Nephron (organoid): ENCODE data around the gene IP6K3.
A peak's percentile ranks its signal among the peaks of the same experiment; 100 is the strongest.

Experiments used
- H3K27ac Mint-ChIP-seq, 3 experiments: 2 replicates each; pipeline ENCODE4 v1.8.0; 2020; ENCODE audit warnings: mixed read lengths in 3 of 3, mild to moderate bottlenecking in 2 of 3, moderate library complexity in 1 of 3
- H3K27me3 Mint-ChIP-seq: 2 replicates; pipeline ENCODE4 v1.8.0; 2021; ENCODE audit warnings: low read depth, mild to moderate bottlenecking, moderate library complexity, mixed read lengths
- H3K36me3 Mint-ChIP-seq: 2 replicates; pipeline ENCODE4 v1.8.0; 2020; ENCODE audit warnings: low read depth, mixed read lengths
- H3K4me1 Mint-ChIP-seq: 2 replicates; pipeline ENCODE4 v1.8.0; 2020; ENCODE audit warnings: mixed read lengths
- H3K4me3 Mint-ChIP-seq, 3 experiments: 2 replicates each; pipeline ENCODE4 v1.8.0; 2020; ENCODE audit warnings: mild to moderate bottlenecking in 3 of 3, mixed read lengths in 3 of 3, moderate library complexity in 2 of 3
- H3K9me3 Mint-ChIP-seq: 2 replicates; pipeline ENCODE4 v1.8.0; 2020; ENCODE audit warnings: mixed read lengths
- TF ChIP-seq, protein P1 (sequence below), 3 experiments: fragments of 200-600 bp; sonication (generic); IDR thresholded peaks; one replicate each; pipeline ENCODE4 v1.5.0; 2021; ENCODE audit warnings: antibody characterized with exemption in 3 of 3; ENCODE audit not compliant: unreplicated experiment in 3 of 3

IP6K3 gene

GRCh38 chr6:33702345-33702977 is 44.2 kb downstream of the IP6K3 start:
- no peaks in the 10 kb centered on the region for H3K9me3 Mint-ChIP-seq
- no peak overlapping the region for H3K27ac Mint-ChIP-seq
- no peaks in the 10 kb centered on the region for H3K27me3 Mint-ChIP-seq
- H3K4me1 Mint-ChIP-seq: peaks cover 36% of the 10 kb centered on the region
- no peak overlapping the region for H3K4me3 Mint-ChIP-seq
- TF ChIP-seq, protein P1, sequence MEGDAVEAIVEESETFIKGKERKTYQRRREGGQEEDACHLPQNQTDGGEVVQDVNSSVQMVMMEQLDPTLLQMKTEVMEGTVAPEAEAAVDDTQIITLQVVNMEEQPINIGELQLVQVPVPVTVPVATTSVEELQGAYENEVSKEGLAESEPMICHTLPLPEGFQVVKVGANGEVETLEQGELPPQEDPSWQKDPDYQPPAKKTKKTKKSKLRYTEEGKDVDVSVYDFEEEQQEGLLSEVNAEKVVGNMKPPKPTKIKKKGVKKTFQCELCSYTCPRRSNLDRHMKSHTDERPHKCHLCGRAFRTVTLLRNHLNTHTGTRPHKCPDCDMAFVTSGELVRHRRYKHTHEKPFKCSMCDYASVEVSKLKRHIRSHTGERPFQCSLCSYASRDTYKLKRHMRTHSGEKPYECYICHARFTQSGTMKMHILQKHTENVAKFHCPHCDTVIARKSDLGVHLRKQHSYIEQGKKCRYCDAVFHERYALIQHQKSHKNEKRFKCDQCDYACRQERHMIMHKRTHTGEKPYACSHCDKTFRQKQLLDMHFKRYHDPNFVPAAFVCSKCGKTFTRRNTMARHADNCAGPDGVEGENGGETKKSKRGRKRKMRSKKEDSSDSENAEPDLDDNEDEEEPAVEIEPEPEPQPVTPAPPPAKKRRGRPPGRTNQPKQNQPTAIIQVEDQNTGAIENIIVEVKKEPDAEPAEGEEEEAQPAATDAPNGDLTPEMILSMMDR (IDR thresholded peaks at IDR 0.05; ENCODE audit: unreplicated experiment in 3 of 3): peak; percentile 48 to 65 (median 59)
- H3K36me3 Mint-ChIP-seq: peaks cover 21% of the 10 kb centered on the region

DNA sequence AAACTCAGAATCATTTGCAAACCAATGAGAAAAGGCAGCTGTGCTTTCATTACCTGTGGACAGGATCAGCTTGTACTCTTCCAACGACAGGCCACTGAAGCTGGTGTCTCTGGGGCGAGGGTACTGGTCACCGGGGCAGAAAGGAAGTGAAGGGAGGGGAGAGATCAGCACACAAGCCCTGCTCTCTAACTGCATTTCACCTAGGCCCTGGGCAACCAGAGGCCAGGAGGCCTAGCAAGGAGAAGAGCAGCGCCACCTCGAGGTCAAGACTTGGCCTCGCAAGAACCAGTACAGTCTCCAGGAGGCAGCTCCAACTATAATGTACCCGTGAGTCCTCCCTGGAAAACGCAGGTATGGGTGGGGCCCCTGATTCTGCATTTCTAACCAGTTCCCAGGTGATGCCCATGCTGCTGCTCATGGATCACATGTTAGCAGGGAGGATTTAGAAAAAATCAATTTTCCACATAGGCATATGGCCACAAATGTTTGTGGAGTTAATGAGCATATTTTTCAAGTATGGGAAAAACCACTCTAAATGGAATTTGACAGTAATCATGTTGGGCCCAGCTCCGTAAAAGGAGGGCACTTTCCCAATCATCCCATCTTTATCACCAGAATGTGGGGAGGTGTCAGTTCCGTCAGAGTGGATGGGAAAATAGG is 46.2 kb downstream of the IP6K3 start:
- Mint-ChIP-seq H3K4me3 (no peak overlapping the region), H3K4me1 (peaks cover 44% of the 10 kb centered on the region), H3K9me3 (no peaks in the 10 kb centered on the region), H3K36me3 (peaks cover 26% of the 10 kb centered on the region), H3K27ac (peak overlapping the region in 1 of 3 experiments; percentile 38), H3K27me3 (no peaks in the 10 kb centered on the region)
- TF ChIP-seq, protein P1 (IDR thresholded peaks at IDR 0.05; ENCODE audit: unreplicated experiment in 3 of 3): peak; percentile 61 to 75 (median 70)

- peaks cover 46% of the 10 kb centered on the region for H3K4me1 Mint-ChIP-seq
- no peak overlapping the region for H3K27ac Mint-ChIP-seq
- H3K4me3 Mint-ChIP-seq: no peak overlapping the region
- H3K27me3 Mint-ChIP-seq: no peaks in the 10 kb centered on the region
- peaks cover 26% of the 10 kb centered on the region for H3K36me3 Mint-ChIP-seq
- no peaks in the 10 kb centered on the region for H3K9me3 Mint-ChIP-seq
- TF ChIP-seq, protein P1 (IDR thresholded peaks at IDR 0.05; ENCODE audit: unreplicated experiment in 3 of 3): no peak
These were observed 47.0 kb downstream of the IP6K3 start for GRCh38 chr6:33699739-33700138.

- H3K4me3 Mint-ChIP-seq: no peak overlapping the region
- H3K9me3 Mint-ChIP-seq: no peaks in the 10 kb centered on the region
- H3K27ac Mint-ChIP-seq: no peak overlapping the region
- H3K4me1 Mint-ChIP-seq: peaks cover 52% of the 10 kb centered on the region
- H3K27me3 Mint-ChIP-seq: no peaks in the 10 kb centered on the region
- TF ChIP-seq, protein P1 (IDR thresholded peaks at IDR 0.05; ENCODE audit: unreplicated experiment in 3 of 3): no peak
- peaks cover 23% of the 10 kb centered on the region for H3K36me3 Mint-ChIP-seq
These were observed 47.6 kb downstream of the IP6K3 start for GRCh38 chr6:33699131-33699530.

GRCh38 chr6:33698494-33698893 is 48.2 kb downstream of the IP6K3 start:
- peaks cover 2% of the 10 kb centered on the region for H3K27me3 Mint-ChIP-seq
- no peak overlapping the region for H3K27ac Mint-ChIP-seq
- H3K36me3 Mint-ChIP-seq: peaks cover 26% of the 10 kb centered on the region
- TF ChIP-seq, protein P1 (IDR thresholded peaks at IDR 0.05; ENCODE audit: unreplicated experiment in 3 of 3): no peak
- H3K4me3 Mint-ChIP-seq: no peak overlapping the region
- no peaks in the 10 kb centered on the region for H3K9me3 Mint-ChIP-seq
- peaks cover 58% of the 10 kb centered on the region for H3K4me1 Mint-ChIP-seq

DNA sequence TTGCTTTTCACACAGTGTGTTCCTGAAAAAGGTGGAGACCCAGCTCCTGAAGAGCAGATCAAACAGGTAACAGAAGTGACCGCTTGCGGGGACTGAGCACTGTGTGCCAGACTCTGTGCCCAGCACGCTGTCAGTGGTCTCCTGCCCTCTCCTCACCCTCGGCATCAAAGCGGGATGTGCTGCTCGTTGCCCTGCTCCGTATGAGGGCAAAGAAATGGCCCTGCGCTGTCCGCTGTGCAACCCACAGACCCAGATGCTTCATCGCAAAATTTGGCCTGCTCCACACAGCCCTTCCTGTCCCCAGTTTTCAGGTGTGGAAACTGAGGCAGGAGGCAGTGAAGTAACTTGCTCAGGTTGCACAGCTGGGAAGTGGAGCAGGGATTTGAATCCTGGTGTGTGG is 48.9 kb downstream of the IP6K3 start:
- TF ChIP-seq, protein P1 (IDR thresholded peaks at IDR 0.05; ENCODE audit: unreplicated experiment in 3 of 3): no peak
- H3K27ac Mint-ChIP-seq: peak overlapping the region in 2 of 3 experiments; percentile 15 to 87
- H3K4me3 Mint-ChIP-seq: no peak overlapping the region
- H3K27me3 Mint-ChIP-seq: peaks cover 4% of the 10 kb centered on the region
- H3K9me3 Mint-ChIP-seq: no peaks in the 10 kb centered on the region
- H3K36me3 Mint-ChIP-seq: peaks cover 26% of the 10 kb centered on the region
- peaks cover 65% of the 10 kb centered on the region for H3K4me1 Mint-ChIP-seq
